ENCODE measurements around the gene POT1. TPM values are rescaled to one million over a fixed set of nuclear protein-coding genes. Genes with fewer than 3 reads are reported as not detected.

Gene POT1
- total RNA-seq, 1 donor from 2014 or later, result 19.4 TPM

DNA sequence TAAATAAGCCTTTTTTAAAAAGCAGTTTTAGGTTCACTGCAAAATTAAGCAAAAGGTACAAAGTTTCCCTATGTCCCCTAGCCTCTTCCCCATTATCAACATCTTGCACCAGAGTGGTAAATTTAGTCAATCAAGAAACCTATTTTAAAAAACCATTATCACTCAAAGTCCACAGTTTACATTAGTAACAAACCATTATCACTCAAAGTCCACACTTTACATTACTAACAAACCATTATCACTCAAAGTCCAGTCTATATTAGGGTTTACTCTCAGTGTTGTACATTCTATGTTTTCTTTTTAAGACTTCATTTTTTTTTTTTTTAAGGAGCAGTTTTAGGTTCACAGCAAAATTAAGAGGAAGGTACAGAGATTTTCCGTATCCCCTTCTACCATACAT, 89.9 kb downstream of the POT1 start:
- TF ChIP-seq, protein P1, sequence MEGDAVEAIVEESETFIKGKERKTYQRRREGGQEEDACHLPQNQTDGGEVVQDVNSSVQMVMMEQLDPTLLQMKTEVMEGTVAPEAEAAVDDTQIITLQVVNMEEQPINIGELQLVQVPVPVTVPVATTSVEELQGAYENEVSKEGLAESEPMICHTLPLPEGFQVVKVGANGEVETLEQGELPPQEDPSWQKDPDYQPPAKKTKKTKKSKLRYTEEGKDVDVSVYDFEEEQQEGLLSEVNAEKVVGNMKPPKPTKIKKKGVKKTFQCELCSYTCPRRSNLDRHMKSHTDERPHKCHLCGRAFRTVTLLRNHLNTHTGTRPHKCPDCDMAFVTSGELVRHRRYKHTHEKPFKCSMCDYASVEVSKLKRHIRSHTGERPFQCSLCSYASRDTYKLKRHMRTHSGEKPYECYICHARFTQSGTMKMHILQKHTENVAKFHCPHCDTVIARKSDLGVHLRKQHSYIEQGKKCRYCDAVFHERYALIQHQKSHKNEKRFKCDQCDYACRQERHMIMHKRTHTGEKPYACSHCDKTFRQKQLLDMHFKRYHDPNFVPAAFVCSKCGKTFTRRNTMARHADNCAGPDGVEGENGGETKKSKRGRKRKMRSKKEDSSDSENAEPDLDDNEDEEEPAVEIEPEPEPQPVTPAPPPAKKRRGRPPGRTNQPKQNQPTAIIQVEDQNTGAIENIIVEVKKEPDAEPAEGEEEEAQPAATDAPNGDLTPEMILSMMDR (IDR thresholded peaks at IDR 0.05), result no peak
- no peak for DNase-seq
- intact Hi-C loops (cut with DNase I), result no loop called here
- no peaks in the 10 kb centered on the region for H3K9me3 ChIP-seq
- no peaks in the 10 kb centered on the region for H3K27me3 ChIP-seq (ENCODE audit: low read depth)
- H3K36me3 ChIP-seq, result peaks cover 13% of the 10 kb centered on the region
- H3K4me1 ChIP-seq, result no peaks in the 10 kb centered on the region
- ATAC-seq, result no peak
- no peak overlapping the region for H3K4me3 ChIP-seq
- no peak overlapping the region for H3K27ac ChIP-seq

- ATAC-seq, result no peak
- intact Hi-C loops (cut with DNase I), result no loop called here
- H3K27ac ChIP-seq, result no peak overlapping the region
- no peak overlapping the region for H3K4me3 ChIP-seq
- no peaks in the 10 kb centered on the region for H3K27me3 ChIP-seq (ENCODE audit: low read depth)
- no peak for DNase-seq
- no peaks in the 10 kb centered on the region for H3K9me3 ChIP-seq
- TF ChIP-seq, protein P1 (IDR thresholded peaks at IDR 0.05), result no peak
- no peaks in the 10 kb centered on the region for H3K4me1 ChIP-seq
- H3K36me3 ChIP-seq, result peaks cover 8% of the 10 kb centered on the region
These were observed 93.5 kb downstream of the POT1 start for GRCh38 chr7:124836173-124836572.

DNA sequence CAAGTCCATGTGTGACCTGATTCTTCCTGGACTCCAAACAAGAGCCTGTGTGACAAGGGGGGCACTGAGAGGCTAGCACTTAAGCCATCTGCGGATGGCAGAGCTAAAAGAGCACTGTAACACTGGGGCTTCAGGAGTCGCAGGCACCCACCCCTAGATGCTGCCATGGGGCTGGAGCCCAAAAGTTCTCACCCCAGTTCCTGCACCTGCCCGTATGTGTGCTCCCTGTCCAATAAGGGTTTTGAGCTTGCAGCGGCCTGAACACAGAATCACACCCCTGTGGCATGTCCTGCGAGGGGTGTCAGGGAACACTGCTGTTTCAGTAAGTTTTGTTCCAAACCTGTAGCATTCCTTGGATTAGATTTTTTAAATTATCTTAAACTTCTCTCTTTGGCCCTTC, 110.8 kb downstream of the POT1 start:
- H3K27ac ChIP-seq, result no peak overlapping the region
- H3K36me3 ChIP-seq, result peaks cover 16% of the 10 kb centered on the region
- TF ChIP-seq, protein P1 (IDR thresholded peaks at IDR 0.05), result no peak
- DNase-seq, result no peak
- no peak overlapping the region for H3K4me3 ChIP-seq
- H3K9me3 ChIP-seq, result no peaks in the 10 kb centered on the region
- intact Hi-C loops (cut with DNase I), result no loop called here
- H3K27me3 ChIP-seq (ENCODE audit: low read depth), result no peaks in the 10 kb centered on the region
- H3K4me1 ChIP-seq, result no peaks in the 10 kb centered on the region
- ATAC-seq, result no peak

DNA sequence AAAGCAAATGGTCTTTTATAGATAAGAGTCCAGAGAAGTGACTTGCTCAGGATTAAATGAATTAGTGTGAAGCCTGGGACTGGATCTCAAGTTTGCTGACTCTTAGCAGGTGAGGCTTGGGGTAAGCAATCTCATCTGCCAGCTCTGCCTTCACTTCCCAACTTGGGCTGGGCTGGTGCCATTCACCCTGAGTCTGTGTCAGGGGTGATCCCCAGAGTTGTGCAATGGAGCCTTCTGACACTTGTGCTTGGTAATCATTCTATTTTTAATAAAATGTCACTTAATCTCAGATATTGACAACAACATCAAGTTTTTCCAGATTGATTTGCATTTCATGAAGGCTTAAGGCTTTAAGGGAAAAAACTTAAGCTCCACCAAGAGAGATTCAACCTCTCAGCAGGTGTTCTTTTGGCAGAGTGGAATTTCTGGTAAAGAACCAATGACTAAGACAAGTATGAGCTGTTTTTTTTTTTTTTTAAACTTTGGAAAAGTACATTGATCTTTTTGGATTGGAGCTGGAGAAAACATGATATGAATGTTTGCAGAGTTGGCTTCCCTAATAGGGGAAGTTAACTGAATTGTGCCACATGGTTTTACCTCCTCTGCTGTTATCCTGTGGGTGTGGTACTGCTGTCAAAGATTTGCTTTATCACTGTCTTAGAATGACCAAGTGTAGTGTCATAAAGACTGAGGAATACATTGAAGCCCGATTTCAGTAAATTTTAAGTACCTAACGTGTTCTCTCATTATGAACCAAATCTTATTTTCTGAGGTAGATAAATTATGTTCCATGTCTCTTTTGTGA, 115.4 kb downstream of the POT1 start:
- intact Hi-C loops (cut with DNase I), result no loop called here
- H3K4me1 ChIP-seq, result no peaks in the 10 kb centered on the region
- DNase-seq (no peak), ATAC-seq (no peak)
- TF ChIP-seq, protein P1 (IDR thresholded peaks at IDR 0.05), result no peak
- H3K9me3 ChIP-seq, result no peaks in the 10 kb centered on the region
- no peak overlapping the region for H3K27ac ChIP-seq
- H3K36me3 ChIP-seq, result no peaks in the 10 kb centered on the region
- no peak overlapping the region for H3K4me3 ChIP-seq
- H3K27me3 ChIP-seq (ENCODE audit: low read depth), result no peaks in the 10 kb centered on the region

GRCh38 chr7:124812764-124813163, 116.9 kb downstream of the POT1 start:
- Histone ChIP-seq H3K4me3 (no peak overlapping the region), H3K4me1 (no peaks in the 10 kb centered on the region), H3K27ac (no peak overlapping the region), H3K9me3 (no peaks in the 10 kb centered on the region), H3K36me3 (no peaks in the 10 kb centered on the region), H3K27me3 (ENCODE audit: low read depth) (no peaks in the 10 kb centered on the region)
- ATAC-seq (no peak), DNase-seq (no peak)
- TF ChIP-seq, protein P1 (IDR thresholded peaks at IDR 0.05), result no peak
- intact Hi-C loops (cut with DNase I), result no loop called here
